ENCODE data around the gene RAC2.

RAC2 gene

GRCh38 chr22:37276776-37277175, 32.7 kb upstream of the RAC2 start:
- no peak for DNase-seq (ENCODE audit: insufficient read length, low spot score)
- no peak for FAIRE-seq

GRCh38 chr22:37275622-37276021, 31.6 kb upstream of the RAC2 start:
- DNase-seq (ENCODE audit: insufficient read length, low spot score) (no peak), FAIRE-seq (peak; percentile 14)

- DNase-seq (ENCODE audit: insufficient read length, low spot score) (no peak), FAIRE-seq (no peak)
Observed at GRCh38 chr22:37275134-37275533, 31.1 kb upstream of the RAC2 start.

GRCh38 chr22:37274380-37274862, 30.4 kb upstream of the RAC2 start:
- FAIRE-seq (peak; percentile 88), DNase-seq (ENCODE audit: insufficient read length, low spot score) (no peak)

- DNase-seq (ENCODE audit: insufficient read length, low spot score) (no peak), FAIRE-seq (no peak)
Observed at GRCh38 chr22:37273846-37274225, 29.8 kb upstream of the RAC2 start.

- FAIRE-seq: peak; percentile 79
- no peak for DNase-seq (ENCODE audit: insufficient read length, low spot score)
Observed at GRCh38 chr22:37273126-37273845, 29.2 kb upstream of the RAC2 start.

- DNase-seq (ENCODE audit: insufficient read length, low spot score): no peak
- peak; percentile 18 for FAIRE-seq
Observed at GRCh38 chr22:37270928-37271650, 27.0 kb upstream of the RAC2 start.

- DNase-seq (ENCODE audit: insufficient read length, low spot score) (no peak), FAIRE-seq (no peak)
Observed at GRCh38 chr22:37269936-37270678, 26.0 kb upstream of the RAC2 start.

GRCh38 chr22:37267661-37268413, 23.8 kb upstream of the RAC2 start:
- FAIRE-seq: peak; percentile 87
- no peak for DNase-seq (ENCODE audit: insufficient read length, low spot score)

GRCh38 chr22:37267135-37267587, 23.1 kb upstream of the RAC2 start:
- no peak for DNase-seq (ENCODE audit: insufficient read length, low spot score)

GRCh38 chr22:37266581-37267134, 22.6 kb upstream of the RAC2 start:
- FAIRE-seq (no peak), DNase-seq (ENCODE audit: insufficient read length, low spot score) (no peak)

More at GRCh38 chr22:37267135-37267587, 23.1 kb upstream of the RAC2 start:
- FAIRE-seq: peak; percentile 90

GRCh38 chr22:37263966-37264887, 20.2 kb upstream of the RAC2 start:
- DNase-seq (ENCODE audit: insufficient read length, low spot score): no peak
- FAIRE-seq: no peak

- DNase-seq (ENCODE audit: insufficient read length, low spot score) (no peak), FAIRE-seq (no peak)
Observed at GRCh38 chr22:37262346-37262745, 18.3 kb upstream of the RAC2 start.

- DNase-seq (ENCODE audit: insufficient read length, low spot score): no peak
- peak; percentile 98 for FAIRE-seq
Observed at GRCh38 chr22:37260901-37261336, 16.9 kb upstream of the RAC2 start.

GRCh38 chr22:37260155-37260795, 16.2 kb upstream of the RAC2 start:
- FAIRE-seq: no peak
- no peak for DNase-seq (ENCODE audit: insufficient read length, low spot score)

GRCh38 chr22:37259540-37260029, 15.5 kb upstream of the RAC2 start:
- DNase-seq (ENCODE audit: insufficient read length, low spot score) (no peak), FAIRE-seq (peak; percentile 88)

GRCh38 chr22:37258753-37259401, 14.8 kb upstream of the RAC2 start:
- FAIRE-seq (no peak), DNase-seq (ENCODE audit: insufficient read length, low spot score) (no peak)

Measured in GM19239 (cell line).